Measurements from ENCODE around the gene CPA3. TPM values are rescaled to one million over a fixed set of nuclear protein-coding genes. Genes with fewer than 3 reads are reported as not detected.

The CPA3 gene
- total RNA-seq, 1 donor from 2014 or later: not detected

DNA sequence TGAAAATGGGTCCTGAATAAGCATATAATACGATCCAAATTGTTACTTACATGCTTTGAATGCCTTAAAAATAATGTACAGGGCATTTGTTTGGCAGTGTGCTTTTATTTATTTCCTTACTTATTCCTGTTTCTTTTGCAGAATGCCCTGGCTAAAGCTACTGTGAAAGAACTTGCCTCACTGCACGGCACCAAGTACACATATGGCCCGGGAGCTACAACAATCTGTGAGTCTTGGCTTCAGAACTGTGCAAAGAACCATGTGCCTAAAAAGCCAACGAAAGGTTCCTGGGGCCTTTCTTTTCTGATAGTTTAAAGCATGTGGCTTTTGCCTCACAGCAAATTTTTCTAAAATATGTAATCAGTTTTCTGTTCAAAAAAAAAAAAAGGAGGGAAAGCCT lies 7.8 kb upstream of the CPA3 start:
- intact Hi-C loops (cut with micrococcal nuclease): no loop called here

DNA sequence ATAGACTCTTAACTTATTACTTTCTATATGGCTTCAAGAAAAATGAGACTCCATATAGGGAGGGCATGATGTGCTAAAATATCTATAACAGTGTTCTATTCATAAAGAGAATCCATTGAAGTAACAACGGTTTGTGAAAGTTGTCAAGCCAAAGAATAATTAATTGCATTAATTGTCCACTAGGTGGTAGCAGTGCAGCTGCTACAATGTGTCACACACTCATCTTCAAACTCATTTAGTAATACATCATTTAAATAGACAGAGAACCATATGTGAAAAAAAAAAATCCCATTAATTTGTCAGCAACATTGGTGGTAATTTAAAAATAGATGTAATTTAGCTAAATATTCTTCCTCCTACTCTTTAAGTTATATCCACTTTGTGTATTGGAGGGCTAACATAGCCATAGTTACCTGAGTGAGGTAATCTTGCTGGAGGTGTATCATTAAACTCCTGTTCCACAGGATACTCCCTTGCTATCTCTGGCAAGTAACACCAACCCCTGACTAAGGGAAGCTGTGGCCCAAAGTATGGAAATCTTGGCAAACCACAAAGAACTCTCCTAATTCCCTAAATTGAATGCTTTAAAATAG lies 3.7 kb upstream of the CPA3 start:
- intact Hi-C loops (cut with micrococcal nuclease): loop anchor here (1.0 kb wide), 3 partner anchors 82 to 412 kb away; no protein-coding TSS in a partner anchor

- intact Hi-C loops (cut with micrococcal nuclease): no loop called here
These were observed 1.8 kb upstream of the CPA3 start for GRCh38 chr3:148863297-148863696.

DNA sequence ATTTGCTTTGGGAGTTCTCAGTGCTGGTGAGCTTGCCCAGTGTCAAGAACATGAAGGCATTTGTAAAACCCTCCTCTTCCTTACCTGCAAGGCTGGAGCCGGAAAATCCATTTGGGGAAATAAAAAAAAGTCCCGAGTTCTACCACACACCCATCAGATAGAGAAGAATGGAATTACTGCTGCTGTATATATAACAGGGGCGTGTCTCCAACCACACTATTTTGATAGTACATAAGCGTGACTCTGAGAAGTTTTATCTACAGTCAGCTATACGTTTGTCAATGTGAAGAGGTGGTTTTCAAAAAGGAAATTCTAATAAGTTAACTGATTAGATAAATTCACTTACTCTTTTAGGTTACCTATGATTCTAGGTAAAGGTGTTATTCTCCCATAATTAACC lies 1.3 kb upstream of the CPA3 start:
- intact Hi-C loops (cut with micrococcal nuclease): no loop called here

DNA sequence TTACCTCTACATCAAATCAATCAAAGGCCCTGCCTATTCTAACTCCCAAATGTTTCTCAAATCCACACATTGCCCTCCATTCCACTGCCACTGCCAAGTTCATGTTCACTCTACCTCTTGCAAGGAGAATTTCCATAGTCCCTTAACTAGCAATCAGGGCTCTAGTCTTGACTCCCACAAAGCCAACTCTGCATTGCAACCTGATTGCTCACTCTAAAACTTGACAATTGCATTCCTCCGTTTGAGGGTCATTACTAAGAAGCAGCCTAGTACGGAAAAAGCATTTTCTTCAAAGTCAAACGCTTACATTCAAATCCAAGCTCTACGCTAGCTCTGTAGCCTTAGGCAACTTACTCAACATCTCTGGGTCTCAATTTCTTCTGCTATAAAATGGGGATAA lies 1.2 kb downstream of the CPA3 start:
- intact Hi-C loops (cut with micrococcal nuclease): no loop called here

GRCh38 chr3:148873270-148873927 lies 8.3 kb downstream of the CPA3 start:
- intact Hi-C loops (cut with micrococcal nuclease): no loop called here

- intact Hi-C loops (cut with micrococcal nuclease): no loop called here
These were observed 8.9 kb downstream of the CPA3 start for GRCh38 chr3:148873977-148874376.

DNA sequence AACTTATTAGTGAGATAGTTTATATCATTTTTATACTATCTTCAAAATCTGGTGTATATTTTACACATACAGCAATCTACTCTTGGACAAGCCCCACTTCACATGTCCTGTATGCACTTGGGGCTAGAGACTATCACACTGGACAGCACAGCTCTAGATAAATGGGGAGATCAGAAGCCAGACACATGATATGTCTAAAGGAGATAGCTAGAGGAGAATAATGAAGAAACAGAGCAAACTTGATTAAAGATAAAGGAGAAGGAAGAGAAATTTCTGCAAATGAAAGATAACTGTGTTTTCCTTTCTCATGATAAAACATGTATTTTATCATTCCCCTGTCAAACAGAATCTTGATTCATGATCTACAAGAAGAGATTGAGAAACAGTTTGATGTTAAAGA lies 13.0 kb downstream of the CPA3 start:
- intact Hi-C loops (cut with micrococcal nuclease): no loop called here

DNA sequence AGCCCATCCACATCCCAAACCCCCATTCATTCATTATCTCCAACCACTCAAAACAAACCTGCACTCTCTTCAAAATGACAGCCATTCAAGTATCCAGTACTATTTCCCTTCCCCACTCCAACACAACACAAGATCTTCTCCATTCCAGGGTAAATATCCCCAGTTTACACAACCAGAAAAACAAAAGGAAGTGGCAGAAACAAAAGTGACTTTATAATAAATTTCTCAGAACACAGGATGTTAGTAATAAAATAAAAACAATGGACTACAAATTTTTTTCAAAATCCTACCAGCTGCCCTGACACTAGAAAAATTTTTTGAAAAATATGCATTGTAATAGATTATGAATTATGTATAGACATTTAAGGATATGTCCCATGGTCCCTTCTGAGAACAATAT lies 14.2 kb downstream of the CPA3 start:
- intact Hi-C loops (cut with micrococcal nuclease): no loop called here

DNA sequence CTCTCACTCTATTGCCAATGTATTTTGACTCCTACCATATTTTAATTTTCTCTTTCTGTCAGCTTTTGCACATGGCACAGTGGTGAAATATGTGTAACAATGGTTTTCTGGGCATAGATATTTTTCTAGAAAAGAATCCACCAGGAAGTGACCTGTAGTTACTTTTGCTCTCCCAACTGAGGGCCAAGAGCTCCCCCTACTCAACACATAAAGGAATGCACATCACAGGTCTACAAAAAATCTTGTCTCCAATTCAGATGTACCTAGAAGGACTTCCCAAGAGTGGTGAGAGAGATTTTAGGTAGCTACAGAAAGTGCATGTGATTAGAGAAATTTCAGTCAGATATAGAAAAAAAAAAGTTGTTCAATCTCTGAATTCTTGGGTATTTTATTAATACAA lies 15.6 kb downstream of the CPA3 start:
- intact Hi-C loops (cut with micrococcal nuclease): no loop called here

GRCh38 chr3:148881286-148881685 lies 16.2 kb downstream of the CPA3 start:
- intact Hi-C loops (cut with micrococcal nuclease): no loop called here

DNA sequence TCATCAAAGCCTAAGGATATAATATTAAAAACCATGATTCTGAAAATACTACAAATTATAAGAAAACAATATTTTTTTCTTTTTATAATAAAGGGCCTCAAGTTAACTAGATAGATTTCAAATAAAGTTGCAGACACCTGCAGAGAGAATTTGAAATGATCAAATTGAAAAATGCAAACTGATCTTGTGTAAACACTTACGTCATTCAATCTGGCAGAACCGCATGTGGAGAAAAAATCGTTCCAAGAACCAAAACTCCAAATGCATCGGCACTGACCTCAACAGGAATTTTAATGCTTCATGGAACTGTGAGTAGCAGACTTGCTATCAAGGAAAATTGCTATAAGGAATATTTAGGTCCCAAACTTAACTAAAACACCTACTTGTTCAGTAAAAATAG lies 17.2 kb downstream of the CPA3 start:
- intact Hi-C loops (cut with micrococcal nuclease): no loop called here

GRCh38 chr3:148883163-148883562 lies 18.1 kb downstream of the CPA3 start:
- intact Hi-C loops (cut with micrococcal nuclease): no loop called here

DNA sequence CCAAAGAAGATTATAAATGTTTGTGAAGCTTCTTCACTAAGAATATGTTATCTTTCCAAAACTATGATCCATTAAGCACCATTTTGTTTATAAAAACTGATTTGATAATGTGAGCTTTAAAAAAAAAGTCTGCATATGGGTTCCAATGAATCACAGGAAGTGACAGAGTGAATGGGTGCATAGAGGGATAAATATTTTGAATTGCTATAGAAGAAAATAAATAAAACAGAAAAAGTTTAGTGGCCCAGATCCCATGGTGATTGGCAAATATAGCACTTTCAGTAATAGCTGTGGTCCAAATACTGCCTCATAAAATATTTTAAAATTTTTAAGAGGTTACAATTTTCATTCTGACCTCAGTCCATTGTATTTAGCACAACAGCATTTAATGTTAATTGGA lies 19.2 kb downstream of the CPA3 start:
- intact Hi-C loops (cut with micrococcal nuclease): no loop called here

- intact Hi-C loops (cut with micrococcal nuclease): no loop called here
These were observed 24.7 kb downstream of the CPA3 start for GRCh38 chr3:148889828-148890227.

GRCh38 chr3:148896062-148896461 lies 31.0 kb downstream of the CPA3 start:
- intact Hi-C loops (cut with micrococcal nuclease): no loop called here

GRCh38 chr3:148901987-148902791 lies 37.1 kb downstream of the CPA3 start:
- intact Hi-C loops (cut with micrococcal nuclease): no loop called here

DNA sequence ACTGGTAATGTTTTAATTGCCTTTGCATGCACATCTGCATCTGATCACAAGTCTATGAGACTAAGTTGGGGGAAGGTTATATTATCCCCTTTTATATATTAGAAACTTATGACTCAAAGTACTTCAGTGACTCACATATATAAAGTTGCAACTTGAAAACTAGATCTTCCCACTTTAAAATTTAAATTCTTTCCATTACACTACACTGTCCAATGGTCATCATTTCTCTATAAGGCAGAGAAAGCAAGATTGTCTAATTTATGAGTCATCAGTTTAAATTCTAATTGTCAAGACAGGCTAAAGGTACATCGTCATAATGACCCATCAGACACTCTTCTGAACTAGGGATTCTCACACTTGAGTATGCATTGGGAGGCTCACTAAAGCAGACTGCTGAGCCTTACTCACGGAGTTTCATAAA lies 37.9 kb downstream of the CPA3 start:
- intact Hi-C loops (cut with micrococcal nuclease): no loop called here

- intact Hi-C loops (cut with micrococcal nuclease): no loop called here
These were observed 38.8 kb downstream of the CPA3 start for GRCh38 chr3:148903941-148904340.

GRCh38 chr3:148906667-148907066 lies 41.6 kb downstream of the CPA3 start:
- intact Hi-C loops (cut with micrococcal nuclease): no loop called here

- intact Hi-C loops (cut with micrococcal nuclease): no loop called here
These were observed 46.1 kb downstream of the CPA3 start for GRCh38 chr3:148911173-148911572.

GRCh38 chr3:148911592-148911991 lies 46.5 kb downstream of the CPA3 start:
- intact Hi-C loops (cut with micrococcal nuclease): no loop called here
